ENCODE data around the gene KDF1.

GRCh38 chr1:26932531-26932930 lies 27.7 kb downstream of the KDF1 start:
- TF ChIP-seq, protein P1, sequence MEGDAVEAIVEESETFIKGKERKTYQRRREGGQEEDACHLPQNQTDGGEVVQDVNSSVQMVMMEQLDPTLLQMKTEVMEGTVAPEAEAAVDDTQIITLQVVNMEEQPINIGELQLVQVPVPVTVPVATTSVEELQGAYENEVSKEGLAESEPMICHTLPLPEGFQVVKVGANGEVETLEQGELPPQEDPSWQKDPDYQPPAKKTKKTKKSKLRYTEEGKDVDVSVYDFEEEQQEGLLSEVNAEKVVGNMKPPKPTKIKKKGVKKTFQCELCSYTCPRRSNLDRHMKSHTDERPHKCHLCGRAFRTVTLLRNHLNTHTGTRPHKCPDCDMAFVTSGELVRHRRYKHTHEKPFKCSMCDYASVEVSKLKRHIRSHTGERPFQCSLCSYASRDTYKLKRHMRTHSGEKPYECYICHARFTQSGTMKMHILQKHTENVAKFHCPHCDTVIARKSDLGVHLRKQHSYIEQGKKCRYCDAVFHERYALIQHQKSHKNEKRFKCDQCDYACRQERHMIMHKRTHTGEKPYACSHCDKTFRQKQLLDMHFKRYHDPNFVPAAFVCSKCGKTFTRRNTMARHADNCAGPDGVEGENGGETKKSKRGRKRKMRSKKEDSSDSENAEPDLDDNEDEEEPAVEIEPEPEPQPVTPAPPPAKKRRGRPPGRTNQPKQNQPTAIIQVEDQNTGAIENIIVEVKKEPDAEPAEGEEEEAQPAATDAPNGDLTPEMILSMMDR (conservative IDR thresholded peaks at IDR 0.05), result no peak
- TF ChIP-seq ZFX (IDR thresholded peaks at IDR 0.05), result no peak
